GM19328 (cell line): Measurements from ENCODE around the gene CA5B.
"Not testable (repeated sequence)": the region's sequence is repeated elsewhere in the genome, so short reads cannot be mapped to it uniquely, and the experiment has no call there.

ENCODE experiments used
- ATAC-seq: cut with Tn5 transposase; IDR thresholded peaks from one replicate; pipeline ENCODE4 v1.9.1; 2021; ENCODE audit warnings: mild to moderate bottlenecking, moderate library complexity; ENCODE audit not compliant: unreplicated experiment

Gene CA5B

GRCh38 chrX:15747626-15748173 is 9.6 kb downstream of the CA5B start:
- no peak for ATAC-seq

- no peak for ATAC-seq
Observed at GRCh38 chrX:15748841-15749240, 10.8 kb downstream of the CA5B start.

DNA sequence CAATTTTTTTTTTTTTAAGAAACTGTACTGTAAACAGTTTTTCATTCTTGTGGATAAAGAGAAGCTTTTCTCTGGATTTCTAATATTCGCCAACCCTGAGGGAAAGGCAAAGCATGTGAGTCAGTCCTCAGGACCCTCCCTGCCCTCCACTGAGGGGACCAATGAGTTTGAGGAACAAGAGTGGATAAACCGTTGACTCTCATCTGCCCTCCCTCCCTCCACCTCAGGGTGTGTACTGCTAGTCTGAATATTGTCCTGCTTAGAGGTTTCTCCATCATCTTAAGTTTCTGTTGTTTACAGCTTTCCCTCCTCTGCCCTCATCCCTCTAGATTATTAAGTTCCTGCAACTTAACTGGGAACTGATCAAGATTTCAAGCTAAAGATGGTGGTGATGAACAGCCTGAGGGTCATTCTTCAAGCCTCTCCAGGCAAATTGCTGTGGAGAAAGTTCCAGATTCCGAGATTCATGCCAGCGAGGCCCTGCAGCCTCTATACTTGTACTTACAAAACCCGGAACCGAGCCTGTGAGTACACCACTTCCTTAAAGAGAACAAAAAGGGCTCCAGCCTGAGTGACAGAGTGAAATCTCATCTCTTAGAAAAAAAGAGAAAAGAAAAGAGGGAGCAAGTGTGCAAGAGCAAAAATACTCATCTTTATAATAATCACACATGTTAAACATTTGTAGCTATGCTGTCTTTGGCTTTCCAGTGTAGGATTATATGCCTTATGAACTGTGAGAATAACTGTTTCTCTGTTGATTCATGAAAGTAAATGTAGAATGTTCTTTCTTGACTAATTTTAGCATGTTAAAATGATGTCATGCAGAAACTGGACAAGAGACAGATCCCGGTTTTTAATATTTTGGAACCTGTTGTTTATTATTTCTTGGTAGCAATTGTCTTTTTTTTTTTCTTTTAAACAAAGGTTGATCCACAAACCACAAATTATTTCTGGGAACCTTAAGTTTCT is 11.9 kb downstream of the CA5B start:
- ATAC-seq: peak; percentile 77

DNA sequence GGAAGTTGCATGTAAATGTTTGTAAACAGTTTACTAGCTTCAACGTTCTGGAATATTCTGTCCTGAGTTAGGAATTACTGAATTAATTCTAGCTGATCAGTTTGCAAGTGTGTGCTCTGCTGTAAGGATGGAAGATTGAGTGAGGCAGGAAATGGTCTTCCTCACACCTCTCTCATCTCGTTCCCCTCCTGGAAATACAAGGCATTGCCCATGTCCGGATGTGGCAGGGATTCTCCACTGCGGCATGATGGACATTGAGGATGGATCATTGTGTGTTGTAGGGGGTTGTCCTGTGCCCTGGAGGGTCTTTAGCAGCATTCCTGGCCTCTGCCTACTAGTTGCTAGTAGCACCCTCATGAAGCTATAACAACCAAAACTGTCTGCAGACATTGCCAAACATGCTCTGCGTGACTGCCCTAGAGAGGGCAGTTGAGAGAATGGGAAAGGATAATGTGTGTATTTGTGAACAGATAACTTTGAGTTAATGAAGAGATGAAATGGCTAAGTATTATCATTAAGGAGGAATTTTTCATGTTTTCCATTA is 12.6 kb downstream of the CA5B start:
- ATAC-seq: no peak

DNA sequence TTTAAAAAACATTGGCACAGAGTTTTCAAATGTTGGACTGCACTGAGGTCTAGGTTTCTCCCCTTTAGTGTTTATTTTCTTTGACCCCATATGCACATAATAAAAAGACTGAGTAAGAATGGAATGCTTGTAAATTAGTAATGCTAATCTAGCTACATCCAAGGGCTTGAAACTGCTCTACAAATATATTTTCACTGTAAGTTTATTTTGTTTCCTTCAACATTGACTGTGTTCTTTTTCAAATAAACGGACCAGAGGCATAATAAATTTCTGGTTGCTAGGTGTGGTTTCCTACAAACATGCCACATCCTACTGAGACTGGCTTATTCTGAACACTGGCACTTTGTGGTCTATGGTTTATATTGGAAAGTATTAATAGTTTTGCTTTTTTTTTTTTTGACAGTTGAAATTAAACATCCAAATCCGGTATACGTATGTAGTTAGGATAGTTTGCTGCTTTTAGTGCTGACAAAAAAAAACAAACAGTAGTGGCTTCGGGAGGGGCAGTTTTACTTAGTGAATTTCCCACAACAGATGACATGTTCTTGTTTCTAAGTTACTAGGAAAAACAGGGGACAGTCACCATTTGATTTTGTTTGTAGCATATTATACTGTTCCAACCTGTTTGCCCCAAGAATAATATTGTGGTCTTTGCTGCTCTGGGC is 13.2 kb downstream of the CA5B start:
- ATAC-seq: no peak

- no peak for ATAC-seq
Observed at GRCh38 chrX:15755091-15755490, 17.0 kb downstream of the CA5B start.

DNA sequence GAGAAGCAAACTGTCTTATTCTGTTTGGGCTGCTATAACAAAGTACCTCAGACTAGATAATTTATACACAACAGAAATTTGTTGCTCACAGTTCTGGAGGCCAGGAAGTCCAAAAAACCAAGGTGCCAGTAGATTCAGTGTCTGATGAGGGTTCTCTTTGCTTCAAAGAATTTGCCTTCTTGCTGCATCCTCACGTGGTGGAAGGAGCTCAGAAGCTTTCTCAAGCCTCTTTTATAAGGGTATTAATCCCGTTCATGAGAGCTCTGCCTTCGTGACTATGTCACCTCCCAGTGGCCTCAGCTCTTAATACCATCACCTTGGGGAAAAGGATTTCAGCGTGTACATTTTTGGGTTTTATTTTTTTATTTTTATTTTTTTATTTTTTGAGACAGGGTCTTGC is 20.1 kb downstream of the CA5B start:
- no peak for ATAC-seq

- ATAC-seq: not testable (repeated sequence)
Observed at GRCh38 chrX:15759886-15760285, 21.8 kb downstream of the CA5B start.

DNA sequence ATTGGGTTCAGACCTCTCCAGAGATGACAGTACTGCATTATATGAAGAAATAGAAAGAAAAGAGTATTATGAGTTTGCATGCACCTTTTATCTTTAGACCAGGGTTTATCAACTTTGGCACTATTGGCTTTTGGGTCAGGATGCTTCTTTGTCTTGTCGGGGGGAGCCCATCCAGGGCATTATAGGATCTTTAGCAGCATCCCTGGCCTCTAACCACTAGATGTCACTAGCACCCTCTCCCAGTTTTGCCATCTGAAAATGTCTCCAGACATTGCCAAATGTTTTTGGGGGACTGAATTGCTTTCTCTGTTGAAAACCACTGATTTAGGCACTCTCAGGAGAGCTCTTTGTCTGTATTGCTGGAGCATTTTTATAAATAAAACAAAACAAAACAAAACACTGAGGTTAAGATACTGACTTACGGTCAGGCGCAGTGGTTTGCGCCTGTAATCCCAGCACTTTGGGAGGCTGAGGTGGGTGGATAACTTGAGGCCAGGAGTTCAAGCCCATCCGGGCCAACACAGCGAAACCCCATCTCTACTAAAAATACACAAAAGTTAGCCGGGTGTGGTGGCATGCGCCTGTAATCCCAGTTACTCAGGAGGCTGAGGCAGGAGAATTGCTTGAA is 23.6 kb downstream of the CA5B start:
- no peak for ATAC-seq

DNA sequence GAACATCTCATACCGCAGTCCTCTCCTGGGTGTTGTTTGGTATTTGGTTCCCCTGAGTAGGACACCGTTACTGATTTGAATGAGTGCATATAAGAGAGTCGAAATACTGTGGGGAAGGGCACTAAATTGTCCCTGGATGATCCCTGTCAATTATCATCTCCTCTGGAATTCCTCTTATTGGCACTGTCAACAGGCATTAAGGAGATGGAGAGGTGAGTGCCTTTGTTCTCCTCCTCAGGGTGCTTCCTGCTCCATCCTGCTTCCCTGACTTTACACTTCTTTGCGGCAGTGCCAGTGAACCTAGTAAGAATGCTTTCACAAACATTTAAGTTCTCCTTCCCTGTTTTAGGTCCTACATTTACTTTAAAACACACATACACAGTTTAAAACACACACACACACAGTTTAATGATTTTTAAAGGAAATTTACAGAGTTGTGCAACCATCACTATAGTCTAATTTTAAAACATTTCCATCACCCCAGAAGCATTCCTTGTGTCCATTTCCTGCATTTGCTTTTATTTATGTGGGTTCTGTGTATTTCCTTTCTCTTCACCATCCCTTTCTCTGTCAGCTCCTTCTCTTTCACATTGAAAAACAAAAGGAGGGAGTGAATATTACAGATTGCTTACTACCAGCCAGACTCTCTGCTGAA is 31.4 kb downstream of the CA5B start:
- ATAC-seq: no peak

DNA sequence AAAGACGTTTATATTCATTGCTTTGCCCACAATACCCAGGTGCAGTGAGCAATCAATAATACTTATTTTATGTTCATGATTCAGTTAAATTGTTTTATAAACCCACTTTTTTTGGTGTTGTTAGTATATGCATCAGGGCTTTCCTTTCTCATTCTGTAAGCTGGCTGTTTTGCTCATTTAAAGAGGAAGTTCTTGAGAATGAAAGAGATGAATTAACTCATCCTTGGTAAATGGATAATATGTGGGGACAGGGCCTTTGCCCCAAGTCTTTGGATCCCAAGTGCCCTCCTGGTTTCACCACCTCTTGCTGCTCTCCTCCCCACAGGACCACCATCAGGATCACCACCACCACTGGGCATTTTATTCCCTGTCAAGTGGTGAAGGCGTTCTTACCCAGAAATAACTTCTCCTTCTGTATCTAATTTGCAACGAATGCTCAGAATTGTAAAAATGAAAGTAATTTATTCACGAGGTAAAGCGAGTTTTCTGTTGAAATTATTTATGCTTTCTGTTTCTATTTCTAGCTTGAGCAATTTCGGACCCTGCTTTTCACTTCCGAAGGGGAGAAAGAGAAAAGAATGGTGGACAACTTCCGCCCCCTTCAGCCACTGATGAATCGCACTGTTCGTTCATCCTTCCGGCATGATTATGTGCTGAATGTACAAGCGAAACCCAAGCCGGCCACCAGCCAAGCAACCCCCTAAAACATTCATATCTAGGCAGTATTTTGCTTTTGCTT is 44.1 kb downstream of the CA5B start:
- peak; percentile 71 for ATAC-seq

DNA sequence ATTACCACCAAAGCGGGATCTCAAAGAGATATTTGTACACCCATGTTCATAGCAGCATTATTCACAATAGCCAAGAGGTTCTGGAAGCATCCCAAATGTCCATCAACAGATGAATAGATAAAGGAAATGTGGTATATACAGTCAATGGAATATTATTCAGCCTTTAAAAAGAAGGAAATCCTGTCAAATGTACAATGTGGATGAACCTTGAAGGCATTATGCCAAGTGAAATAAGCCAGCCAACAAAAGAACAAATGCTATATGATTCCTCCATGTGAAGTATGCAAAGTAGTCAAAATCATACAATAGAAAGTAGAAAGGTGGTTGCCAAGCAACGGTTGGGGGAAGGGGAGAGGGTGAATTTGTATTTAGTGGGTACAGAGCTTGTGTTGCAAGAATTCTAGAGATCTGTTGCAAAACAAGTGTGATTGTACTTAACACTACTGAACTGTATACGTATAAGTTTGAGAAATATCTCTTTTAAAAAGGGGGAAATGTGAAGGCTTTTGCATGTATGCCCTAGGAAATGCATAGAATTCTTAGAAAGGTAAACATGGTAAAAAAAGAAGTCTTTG is 47.2 kb downstream of the CA5B start:
- ATAC-seq: no peak

GRCh38 chrX:15786915-15787314 is 48.8 kb downstream of the CA5B start:
- no peak for ATAC-seq

GRCh38 chrX:15789979-15790768 is 52.1 kb downstream of the CA5B start, which contains the start of gene ZRSR2:
Gene ZRSR2 (plus strand): TSS chrX:15790484. CDS start chrX:15790496, 12 bp downstream.
- peak; percentile 91 for ATAC-seq

GRCh38 chrX:15790769-15791290 is 52.8 kb downstream of the CA5B start:
- ATAC-seq: peak; percentile 25

GRCh38 chrX:15797707-15798106 is 59.6 kb downstream of the CA5B start:
- no peak for ATAC-seq

DNA sequence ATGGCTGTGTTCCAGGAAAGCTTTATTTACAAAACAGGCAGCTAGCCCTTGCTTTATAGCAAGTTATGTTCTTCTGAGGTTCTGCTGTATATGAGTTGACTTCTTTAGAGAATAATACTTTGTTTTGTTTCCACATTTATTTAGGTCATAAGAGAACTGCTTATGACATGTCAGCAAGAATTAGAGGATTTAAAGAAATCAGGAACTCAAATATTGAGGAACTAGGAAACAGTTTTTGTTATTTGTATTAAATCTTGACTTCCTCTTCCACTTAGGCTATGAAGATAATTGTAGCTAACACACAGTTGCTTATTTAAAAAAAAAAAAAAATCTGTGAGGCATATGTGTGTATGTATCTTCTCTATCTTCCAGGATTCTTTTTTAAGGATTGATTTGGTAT is 66.5 kb downstream of the CA5B start:
- ATAC-seq: no peak

DNA sequence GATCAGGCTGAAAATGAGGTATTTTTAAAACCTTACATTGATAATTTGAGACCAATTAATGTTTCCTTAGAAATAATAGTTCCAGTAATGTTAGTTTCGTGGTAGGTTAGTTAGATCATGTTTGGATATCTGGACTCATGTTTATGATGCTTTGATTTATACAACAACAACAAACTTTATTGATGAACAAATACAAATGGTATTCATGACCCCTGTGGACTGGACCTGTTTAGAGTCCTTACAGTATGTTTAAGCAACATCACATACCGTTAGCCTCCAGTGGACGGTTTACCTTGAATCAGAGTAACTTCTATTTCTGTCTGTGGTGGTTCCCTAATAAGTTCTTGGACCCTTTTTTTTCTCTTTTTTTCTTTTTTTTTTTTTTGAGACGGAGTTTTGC is 70.2 kb downstream of the CA5B start:
- no peak for ATAC-seq
